Neutrophil (primary cell): ENCODE data around the gene GALNT12.

Source experiments
- H3K27ac ChIP-seq: fragments of 200-600 bp; sonication (generic); 2 replicates; pipeline ENCODE4 v1.5.1; 2016; ENCODE audit warnings: mild to moderate bottlenecking, moderate library complexity
- H3K27me3 ChIP-seq: fragments of 200-600 bp; sonication (generic); 2 replicates; pipeline ENCODE4 v1.6.0; 2016; ENCODE audit warnings: mild to moderate bottlenecking
- H3K36me3 ChIP-seq: fragments of 200-600 bp; sonication (generic); 2 replicates; pipeline ENCODE4 v1.5.1; 2017
- H3K4me1 ChIP-seq, 2 experiments: fragments of 200-600 bp in 1 of 2; sonication (generic) in 1 of 2; 1 replicate in 1 of 2; 2 replicates in 1 of 2; pipeline versions ENCODE4 v1.5.1 to v1.6.1; 2013 to 2016; ENCODE audit warnings: low read depth in 1 of 2, low read length in 1 of 2, mild to moderate bottlenecking in 1 of 2, moderate library complexity in 1 of 2; ENCODE audit not compliant: control insufficient read depth in 1 of 2, insufficient read depth in 1 of 2
- H3K4me3 ChIP-seq, 2 experiments: fragments of 200-600 bp in 1 of 2; sonication (generic) in 1 of 2; 1 replicate in 1 of 2; 2 replicates in 1 of 2; pipeline ENCODE4 v1.5.1; 2013 to 2016; ENCODE audit warnings: low read depth in 1 of 2, low read length in 1 of 2, mild to moderate bottlenecking in 1 of 2, moderate library complexity in 1 of 2
- H3K9me3 ChIP-seq: fragments of 200-600 bp; sonication (generic); 2 replicates; pipeline ENCODE4 v1.5.1; 2016
- TF ChIP-seq, protein P1 (sequence below): fragments of 200-600 bp; sonication (generic); IDR thresholded peaks from 2 replicates; pipeline ENCODE4 v1.5.1; 2016; ENCODE audit warnings: antibody characterized with exemption

The GALNT12 gene

DNA sequence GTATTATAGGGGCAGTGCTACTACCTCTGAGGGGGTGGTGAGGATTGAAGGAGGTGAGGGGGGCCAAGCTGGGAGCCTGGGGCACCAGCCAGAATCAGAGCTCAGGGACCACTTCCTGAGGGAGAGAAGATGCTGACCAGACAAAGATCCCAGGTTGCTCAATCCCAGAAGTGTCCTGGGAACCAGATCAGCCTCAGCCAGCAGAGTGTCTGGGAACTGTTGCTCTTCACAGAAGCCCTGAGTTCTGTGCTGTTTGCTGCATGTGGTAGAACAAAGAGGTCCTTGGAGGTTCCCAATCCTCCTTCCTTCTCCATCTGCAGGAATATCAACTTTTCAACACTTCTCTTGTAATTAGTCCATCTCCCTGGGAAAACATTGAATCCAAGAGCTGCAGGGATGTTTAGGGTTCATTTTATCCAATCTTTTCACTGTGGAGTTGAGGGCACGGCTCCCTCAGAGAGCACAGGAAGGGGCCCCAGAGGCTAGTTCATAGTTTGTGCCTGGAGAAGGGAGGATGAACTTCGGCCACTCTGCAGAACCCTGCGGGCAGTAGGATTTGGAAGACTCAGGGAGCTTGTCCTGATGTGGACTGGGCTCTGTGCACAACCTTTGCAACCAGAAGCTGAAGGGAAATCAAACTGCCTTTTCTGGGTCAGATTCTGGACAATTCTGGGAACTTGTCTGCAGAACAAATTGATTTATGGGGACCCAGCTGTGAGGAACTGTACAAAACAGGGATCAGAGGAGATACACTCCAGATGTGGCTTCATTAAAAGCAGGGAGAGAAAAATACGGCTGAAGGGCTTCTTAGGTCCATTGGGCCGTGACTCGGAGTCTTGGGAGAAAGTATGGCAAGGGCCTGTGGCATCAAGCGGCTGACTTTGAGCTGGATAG, 57.1 kb downstream of the GALNT12 start:
- peaks cover 24 to 34% of the 10 kb centered on the region in 2 experiments for H3K4me1 ChIP-seq
- H3K4me3 ChIP-seq, result no peak overlapping the region
- peaks cover 47% of the 10 kb centered on the region for H3K27me3 ChIP-seq
- no peaks in the 10 kb centered on the region for H3K36me3 ChIP-seq
- H3K27ac ChIP-seq, result no peak overlapping the region
- H3K9me3 ChIP-seq, result no peaks in the 10 kb centered on the region
- TF ChIP-seq, protein P1, sequence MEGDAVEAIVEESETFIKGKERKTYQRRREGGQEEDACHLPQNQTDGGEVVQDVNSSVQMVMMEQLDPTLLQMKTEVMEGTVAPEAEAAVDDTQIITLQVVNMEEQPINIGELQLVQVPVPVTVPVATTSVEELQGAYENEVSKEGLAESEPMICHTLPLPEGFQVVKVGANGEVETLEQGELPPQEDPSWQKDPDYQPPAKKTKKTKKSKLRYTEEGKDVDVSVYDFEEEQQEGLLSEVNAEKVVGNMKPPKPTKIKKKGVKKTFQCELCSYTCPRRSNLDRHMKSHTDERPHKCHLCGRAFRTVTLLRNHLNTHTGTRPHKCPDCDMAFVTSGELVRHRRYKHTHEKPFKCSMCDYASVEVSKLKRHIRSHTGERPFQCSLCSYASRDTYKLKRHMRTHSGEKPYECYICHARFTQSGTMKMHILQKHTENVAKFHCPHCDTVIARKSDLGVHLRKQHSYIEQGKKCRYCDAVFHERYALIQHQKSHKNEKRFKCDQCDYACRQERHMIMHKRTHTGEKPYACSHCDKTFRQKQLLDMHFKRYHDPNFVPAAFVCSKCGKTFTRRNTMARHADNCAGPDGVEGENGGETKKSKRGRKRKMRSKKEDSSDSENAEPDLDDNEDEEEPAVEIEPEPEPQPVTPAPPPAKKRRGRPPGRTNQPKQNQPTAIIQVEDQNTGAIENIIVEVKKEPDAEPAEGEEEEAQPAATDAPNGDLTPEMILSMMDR, result no peak

- H3K4me1 ChIP-seq, result peaks cover 24 to 34% of the 10 kb centered on the region in 2 experiments
Observed at GRCh38 chr9:98865284-98865875, 57.9 kb downstream of the GALNT12 start.

DNA sequence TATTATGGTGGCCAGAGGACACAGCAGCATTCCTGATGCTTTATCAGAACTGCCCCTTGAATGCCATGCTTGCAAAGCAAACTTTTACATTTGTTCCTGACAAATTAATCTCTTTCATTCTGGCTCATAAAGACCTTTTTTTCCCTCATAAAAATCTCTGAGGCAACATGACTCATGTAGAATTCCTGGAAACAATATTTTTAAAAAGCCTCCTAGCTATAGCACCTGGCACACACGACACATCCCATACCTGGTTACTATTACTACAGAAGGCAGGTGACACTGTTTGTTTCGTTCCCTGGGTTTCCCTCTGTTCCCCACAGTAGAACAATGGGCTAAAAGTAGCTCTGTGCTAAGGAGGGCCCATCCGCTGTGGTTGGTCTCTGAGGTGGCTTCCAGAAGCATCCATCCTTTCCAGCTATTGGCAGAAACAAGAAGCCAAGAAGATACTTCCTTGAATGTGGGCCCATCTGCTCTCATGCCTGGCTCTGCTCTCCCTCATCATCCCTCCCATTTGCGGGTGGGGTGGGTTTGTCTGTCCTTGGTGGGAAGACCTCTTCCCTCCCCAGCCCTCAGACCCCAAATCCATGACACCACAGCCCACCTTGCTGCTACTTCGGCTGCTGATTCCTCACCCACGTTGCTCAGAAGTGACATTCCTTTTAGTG, 59.1 kb downstream of the GALNT12 start:
- Histone ChIP-seq H3K4me3 (no peak overlapping the region), H3K27me3 (peaks cover 55% of the 10 kb centered on the region), H3K4me1 (peaks cover 24 to 34% of the 10 kb centered on the region in 2 experiments), H3K36me3 (no peaks in the 10 kb centered on the region), H3K27ac (peak overlapping the region; percentile 64), H3K9me3 (no peaks in the 10 kb centered on the region)
- TF ChIP-seq, protein P1, result no peak

More at GRCh38 chr9:98865284-98865875, 57.9 kb downstream of the GALNT12 start:
- TF ChIP-seq, protein P1, result no peak
- no peaks in the 10 kb centered on the region for H3K36me3 ChIP-seq
- H3K4me3 ChIP-seq, result no peak overlapping the region
- H3K27ac ChIP-seq, result no peak overlapping the region
- H3K9me3 ChIP-seq, result no peaks in the 10 kb centered on the region
- H3K27me3 ChIP-seq, result peaks cover 51% of the 10 kb centered on the region

DNA sequence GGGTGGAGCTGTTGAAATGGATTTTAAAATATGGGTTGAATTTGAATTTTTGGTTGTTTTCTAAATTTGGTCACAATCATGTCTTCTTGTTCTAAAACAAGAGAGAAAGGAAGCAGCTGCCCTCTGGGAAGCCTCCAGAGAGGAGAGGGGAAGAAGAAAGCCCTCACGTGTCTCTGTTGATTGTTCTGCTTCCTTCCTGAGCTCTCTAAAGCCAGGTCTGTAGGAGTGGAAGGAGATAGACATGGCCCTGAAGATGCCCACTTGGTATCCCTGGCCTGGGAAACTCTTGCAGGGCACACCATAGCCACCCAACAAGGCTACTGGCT, 59.6 kb downstream of the GALNT12 start:
- H3K4me3 ChIP-seq, result peak overlapping the region in 1 of 2 experiments; percentile 24
- TF ChIP-seq, protein P1, result no peak
- peak overlapping the region; percentile 64 for H3K27ac ChIP-seq
- H3K27me3 ChIP-seq, result peaks cover 55% of the 10 kb centered on the region
- H3K4me1 ChIP-seq, result peaks cover 21 to 30% of the 10 kb centered on the region in 2 experiments
- H3K9me3 ChIP-seq, result no peaks in the 10 kb centered on the region
- no peaks in the 10 kb centered on the region for H3K36me3 ChIP-seq

DNA sequence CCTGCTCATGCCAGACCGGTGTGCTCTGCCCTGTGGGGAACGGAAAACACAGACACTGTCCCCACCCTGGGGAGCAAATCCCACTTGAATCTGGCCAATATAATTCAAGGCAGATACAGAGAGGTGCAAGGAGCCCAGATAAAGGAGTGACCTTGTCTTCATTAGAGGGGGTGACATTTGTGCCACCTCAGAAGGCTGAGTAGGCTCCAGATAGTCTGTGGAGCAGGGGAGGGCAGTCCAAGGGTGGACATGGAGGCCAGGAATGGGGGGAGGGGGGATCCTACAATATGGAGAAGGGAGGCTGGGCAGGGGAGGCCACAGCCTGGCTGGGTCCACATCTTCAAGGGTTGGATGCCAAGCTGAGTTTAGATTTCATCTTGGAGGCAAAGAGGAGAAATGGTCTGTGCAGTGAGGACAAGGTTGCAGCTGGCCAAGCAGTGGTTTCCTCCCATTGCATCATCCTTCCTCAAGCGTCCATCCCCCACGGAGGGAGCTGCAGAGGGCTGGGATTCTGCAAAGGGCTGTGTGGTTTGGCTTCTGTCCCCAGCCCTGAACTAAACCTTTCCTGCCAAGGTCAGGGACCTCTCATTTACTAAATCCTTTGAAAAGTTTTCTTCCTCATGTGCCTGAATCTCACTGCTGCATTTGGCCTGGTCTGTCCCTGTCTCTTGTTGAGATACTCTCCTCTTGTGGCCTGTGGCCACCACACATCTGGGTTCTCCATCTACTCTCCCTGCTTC, 60.1 kb downstream of the GALNT12 start:
- H3K4me1 ChIP-seq, result peaks cover 18 to 25% of the 10 kb centered on the region in 2 experiments
- H3K4me3 ChIP-seq, result peak overlapping the region in 1 of 2 experiments; percentile 24
- TF ChIP-seq, protein P1, result no peak
- H3K36me3 ChIP-seq, result no peaks in the 10 kb centered on the region
- no peaks in the 10 kb centered on the region for H3K9me3 ChIP-seq
- peaks cover 57% of the 10 kb centered on the region for H3K27me3 ChIP-seq
- H3K27ac ChIP-seq, result peak overlapping the region; percentile 64
